Esophagus squamous epithelium (tissue), 4 donors: ENCODE measurements around the gene ILK.
A peak's percentile ranks its signal among the peaks of the same experiment; 100 is the strongest.

Experiments used
- CTCF ChIP-seq, 6 experiments: fragments of 450-650 bp in 4 of 6; fragments of 200-600 bp in 2 of 6; sonication (generic) in 2 of 6; IDR thresholded peaks; one replicate each; pipeline ENCODE4 v1.5.1; 2016 to 2019; ENCODE audit warnings: antibody characterized with exemption in 6 of 6, mild to moderate bottlenecking in 4 of 6, moderate library complexity in 4 of 6
- POLR2A ChIP-seq, 4 donors: fragments of 450-650 bp; IDR thresholded peaks; one replicate each; pipeline ENCODE4 v1.6.1; 2017; ENCODE audit warnings: antibody characterized with exemption in 4 of 4, mild to moderate bottlenecking in 4 of 4, moderate library complexity in 3 of 4

- peak in 4 of 6 experiments; percentile 8 to 65 (median 20) for TF ChIP-seq CTCF (IDR thresholded peaks at IDR 0.05)
- TF ChIP-seq POLR2A (IDR thresholded peaks at IDR 0.05) = peak in 2 of 4 donors; percentile 78 to 82
Observed at GRCh38 chr11:6603287-6604080, at the start of gene ILK, which contains the start of gene RRP8.
